Heart right ventricle (tissue), 16 donors: Measurements from ENCODE around the gene PDE6D. TPM values are rescaled to one million over a fixed set of nuclear protein-coding genes. Genes with fewer than 3 reads are reported as not detected.

Experiments
- ATAC-seq, 8 donors: fragments of 200-7000 bp; cut with Tn5 transposase; one replicate each; pipeline ENCODE4 v1.9.1; 2020; ENCODE audit warnings: mild to moderate bottlenecking in 8 of 8, moderate library complexity in 8 of 8, moderate number of reproducible peaks in 1 of 8
- DNase-seq, 2 donors: peaks; one replicate each; pipeline ENCODE4 v3.0.0-alpha.2; 2020
- H3K27ac ChIP-seq, 10 donors: fragments of 200-600 bp; sonication (generic) in 2 of 10; one replicate each; pipeline versions ENCODE4 v1.5.0 to v1.8.0; 2020 to 2022; ENCODE audit warnings: mild to moderate bottlenecking in 3 of 10
- H3K27me3 ChIP-seq, 7 donors: fragments of 200-600 bp; one replicate each; pipeline ENCODE4 v1.8.0; 2021 to 2022; ENCODE audit warnings: mild to moderate bottlenecking in 2 of 7
- H3K36me3 ChIP-seq, 9 donors: fragments of 200-600 bp; sonication (generic) in 1 of 9; one replicate each; pipeline versions ENCODE4 v1.5.0 to v1.8.0; 2020 to 2022; ENCODE audit warnings: mild to moderate bottlenecking in 2 of 9
- H3K4me1 ChIP-seq, 9 donors: fragments of 200-600 bp; sonication (generic) in 1 of 9; one replicate each; pipeline versions ENCODE4 v1.5.0 to v1.8.0; 2020 to 2022; ENCODE audit warnings: mild to moderate bottlenecking in 4 of 9
- H3K4me3 ChIP-seq, 10 donors: fragments of 200-600 bp; sonication (generic) in 2 of 10; one replicate each; pipeline versions ENCODE4 v1.5.0 to v1.8.0; 2020 to 2022; ENCODE audit warnings: mild to moderate bottlenecking in 7 of 10, moderate library complexity in 2 of 10
- H3K9me3 ChIP-seq, 11 donors: fragments of 200-600 bp in 10 of 11; sonication (generic) in 2 of 11; one replicate each; pipeline versions ENCODE4 v1.5.0 to v1.8.0; 2013 to 2022; ENCODE audit warnings: mild to moderate bottlenecking in 2 of 11, control low read depth in 1 of 11, moderate library complexity in 1 of 11
- WGBS, 2 donors: extraction: QIAGEN DNeasy Blood & Tissue Kit; methylation state at CpG; one replicate each; pipeline ENCODE4 v1.1.7; 2013; ENCODE audit warnings: inconsistent platforms in 1 of 2; 5-methylcytosine and 5-hydroxymethylcytosine counted together
- intact Hi-C, 10 donors: fragments of 100-400 bp; cut with DNase I; formaldehyde crosslinking; loops; one replicate each; pipeline versions ENCODE4 v1.11.1 to v1.14.2; 2022
- polyA plus RNA-seq, 2 donors: library from polyadenylated mRNA; stranded (reverse); fragments of 200-250 nt; gene quantifications; one replicate each; pipeline ENCODE4 v1.2.3, GENCODE V29; 2013
- total RNA-seq, 10 donors: library from RNA; stranded (reverse); fragmentation: NEBNext Ultra II Directional in 3 of 10; extraction: Animal tissue kit (Norgen Biotek cat#: 25700) in 3 of 10; gene quantifications; one replicate each; pipeline versions ENCODE4 v1.2.1 to v1.2.4, GENCODE V29; 2021 to 2023
- TF ChIP-seq, protein P1 (sequence below), 9 donors: fragments of 200-600 bp; sonication (generic) in 2 of 9; IDR thresholded peaks; one replicate each; pipeline versions ENCODE4 v1.5.0 to v1.8.0; 2021 to 2022; ENCODE audit warnings: antibody characterized with exemption in 9 of 9, mild to moderate bottlenecking in 5 of 9, moderate library complexity in 1 of 9
- donor health status: Arrhythmogenic right ventricular cardiomyopathy.
- donor health status: ischemic (EF 13 %, LVEDD 7.1; RV severe dilation, severe dysfunction).
- donor health status: healthy with polysubstance abuse.
- donor health status: DM: no; HTN: yes; CAD: no.
- donor health status: DM: no; HTN: no; CAD: no.
- donor health status: ischemic (EF 25% LVEDD 6.9; RV normal size, moderate dysfunction).
- donor health status: ischemic (EF 25% LVEDD 5.7; RV mildly dilated, moderate dysfunction).
- donor health status: healthy.
- donor health status: DM: yes; HTN: yes; CAD: no.
- donor health status: Ischemic cardiomyopathy.
- donor health status: ischemic (EF 35%, LVEDD 5.7; RV mildly dilated, moderate dysfunction).
- donor health status: nonischemic (EF 11% LVEDD 7.7; RV severe dilation, severe dysfunction).
- donor health status: DM: yes; HTN: yes; CAD: no.
- donor health status: PGD.
- donor health status: ischemic (EF 29% LVEDD 5.4; RV normal size, mild dysfunction).
- donor health status: nonischemic (EF 23%, LVEDD 6.1; RV moderate dilation, normal function).

PDE6D gene
- total and polyA plus RNA-seq, 12 donors: 11.4 to 31.2 (median 18.4) TPM

DNA sequence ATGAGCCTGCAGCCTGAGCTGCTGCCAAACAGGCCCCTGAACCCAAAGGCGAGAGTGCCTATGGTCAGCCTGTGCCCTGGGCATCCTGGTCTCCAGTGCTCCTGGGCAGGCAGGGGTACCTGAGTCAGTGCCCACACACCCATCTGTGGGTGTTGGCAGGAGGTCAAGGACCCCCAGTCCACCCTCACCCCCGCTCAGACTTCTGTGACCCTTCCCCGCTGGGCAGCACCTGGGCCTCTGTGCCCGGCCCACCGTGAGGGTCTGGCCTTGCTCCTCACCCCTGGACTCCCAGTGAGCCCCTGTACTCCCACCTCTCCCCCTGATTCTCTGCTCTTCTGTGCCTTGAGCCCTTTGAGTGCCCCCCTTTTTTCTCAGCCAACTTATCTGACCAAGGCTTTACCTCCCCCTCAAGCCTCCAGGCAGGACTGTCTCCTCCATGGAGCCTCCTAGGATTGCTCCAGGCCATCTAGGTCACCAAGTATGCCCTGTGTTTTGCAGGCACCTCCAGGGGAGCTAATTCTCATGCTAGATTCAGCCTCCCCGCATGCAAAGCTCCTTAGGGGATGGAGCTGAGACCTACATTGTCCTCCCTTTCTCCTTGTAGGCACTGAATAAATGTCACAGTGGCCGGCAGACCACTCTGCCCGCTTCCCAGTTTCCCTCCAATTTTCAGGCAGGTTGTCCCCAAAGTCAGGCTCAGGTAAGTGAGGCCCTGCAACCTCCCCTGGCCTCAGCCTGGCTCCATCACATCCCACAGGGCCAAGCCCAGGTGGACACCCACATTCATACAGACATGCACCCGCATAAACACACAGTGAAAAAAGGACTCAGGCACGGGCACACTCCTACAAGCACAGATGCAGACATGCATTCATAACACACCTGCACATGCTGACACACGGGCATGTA, 94.6 kb downstream of the PDE6D start:
- intact Hi-C loops: no loop called here
- Histone ChIP-seq H3K27me3 (no peaks in the 10 kb centered on the region), H3K36me3 (no peaks in the 10 kb centered on the region), H3K4me3 (no peak overlapping the region), H3K4me1 (peaks cover 0 to 33% (median 12%) of the 10 kb centered on the region in 9 donors), H3K27ac (no peak overlapping the region), H3K9me3 (no peaks in the 10 kb centered on the region)
- WGBS, 2 donors: 88 to 95% methylated on average over 11 of the region's 11 CpGs
- no peak for ATAC-seq
- TF ChIP-seq, protein P1, sequence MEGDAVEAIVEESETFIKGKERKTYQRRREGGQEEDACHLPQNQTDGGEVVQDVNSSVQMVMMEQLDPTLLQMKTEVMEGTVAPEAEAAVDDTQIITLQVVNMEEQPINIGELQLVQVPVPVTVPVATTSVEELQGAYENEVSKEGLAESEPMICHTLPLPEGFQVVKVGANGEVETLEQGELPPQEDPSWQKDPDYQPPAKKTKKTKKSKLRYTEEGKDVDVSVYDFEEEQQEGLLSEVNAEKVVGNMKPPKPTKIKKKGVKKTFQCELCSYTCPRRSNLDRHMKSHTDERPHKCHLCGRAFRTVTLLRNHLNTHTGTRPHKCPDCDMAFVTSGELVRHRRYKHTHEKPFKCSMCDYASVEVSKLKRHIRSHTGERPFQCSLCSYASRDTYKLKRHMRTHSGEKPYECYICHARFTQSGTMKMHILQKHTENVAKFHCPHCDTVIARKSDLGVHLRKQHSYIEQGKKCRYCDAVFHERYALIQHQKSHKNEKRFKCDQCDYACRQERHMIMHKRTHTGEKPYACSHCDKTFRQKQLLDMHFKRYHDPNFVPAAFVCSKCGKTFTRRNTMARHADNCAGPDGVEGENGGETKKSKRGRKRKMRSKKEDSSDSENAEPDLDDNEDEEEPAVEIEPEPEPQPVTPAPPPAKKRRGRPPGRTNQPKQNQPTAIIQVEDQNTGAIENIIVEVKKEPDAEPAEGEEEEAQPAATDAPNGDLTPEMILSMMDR (IDR thresholded peaks at IDR 0.05): no peak
- DNase-seq: no peak

GRCh38 chr2:231685349-231686191, 95.5 kb downstream of the PDE6D start:
- intact Hi-C loops: loop anchor here in 1 of 10 donors (2.0 kb wide), 1 partner anchor 13 kb away; no protein-coding TSS in a partner anchor
- no peak for ATAC-seq
- H3K9me3 ChIP-seq: no peaks in the 10 kb centered on the region
- H3K4me3 ChIP-seq: no peak overlapping the region
- no peak overlapping the region for H3K27ac ChIP-seq
- TF ChIP-seq, protein P1 (IDR thresholded peaks at IDR 0.05): peak in 2 of 9 donors; percentile 10 to 12
- 64 to 78% methylated on average over 20 of the region's 20 CpGs for WGBS, 2 donors
- peaks cover 0 to 38% (median 16%) of the 10 kb centered on the region in 9 donors for H3K4me1 ChIP-seq
- H3K27me3 ChIP-seq: no peaks in the 10 kb centered on the region
- H3K36me3 ChIP-seq: no peaks in the 10 kb centered on the region
- no peak for DNase-seq

DNA sequence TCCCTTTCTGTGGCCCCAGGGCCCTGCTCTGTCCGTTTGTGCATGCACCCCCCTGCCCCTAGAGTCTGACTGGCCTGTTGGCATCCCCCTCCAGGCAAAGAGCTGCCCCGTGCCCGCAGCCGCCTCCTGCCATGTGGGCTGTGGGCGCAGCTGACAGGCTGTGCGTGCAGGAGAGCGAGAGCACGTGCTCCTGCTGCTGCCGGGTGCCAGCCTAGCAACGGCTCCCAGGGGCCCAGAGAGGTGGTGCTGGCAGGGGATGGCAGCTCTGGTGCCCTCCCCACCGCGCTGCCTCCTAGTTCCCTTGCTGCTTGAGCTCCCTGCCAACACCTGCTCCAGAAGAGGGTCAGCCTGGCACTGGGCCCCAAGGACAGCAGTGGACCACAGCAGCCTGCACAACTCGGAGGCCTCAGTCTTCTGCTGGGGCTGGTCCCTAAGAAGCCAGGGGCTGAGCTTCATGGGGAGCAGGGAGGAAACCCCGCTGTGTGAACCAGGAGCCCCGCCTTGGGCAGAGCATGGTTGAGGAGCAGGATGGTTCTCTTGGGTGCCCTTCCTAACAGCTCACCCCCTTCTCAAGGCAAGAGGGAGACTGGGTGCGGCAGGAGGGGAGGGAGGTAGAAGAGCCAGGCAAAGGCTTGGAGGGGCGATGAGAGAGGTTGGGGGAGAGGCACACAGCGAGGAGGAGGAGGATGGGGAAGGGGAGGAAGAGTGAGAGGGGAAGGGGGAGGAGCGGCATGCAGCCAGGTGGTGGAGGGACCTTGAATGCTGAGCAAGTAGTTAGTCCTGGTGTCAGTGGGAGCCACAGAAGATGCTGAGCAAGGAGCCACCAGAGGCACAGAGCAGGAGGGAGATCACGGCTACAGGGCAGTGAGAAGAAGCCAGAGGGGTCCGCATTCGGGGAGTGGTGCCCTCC, 96.5 kb downstream of the PDE6D start:
- H3K36me3 ChIP-seq: no peaks in the 10 kb centered on the region
- 52 to 78% methylated on average over 22 of the region's 22 CpGs for WGBS, 2 donors
- intact Hi-C loops: loop anchor here in 1 of 10 donors (2.0 kb wide), 1 partner anchor 14 kb away; no protein-coding TSS in a partner anchor
- DNase-seq (peak; percentile 52 to 66), ATAC-seq (peak in 7 of 8 donors; percentile 8 to 69 (median 43))
- no peak overlapping the region for H3K4me3 ChIP-seq
- H3K9me3 ChIP-seq: no peaks in the 10 kb centered on the region
- H3K4me1 ChIP-seq: peaks cover 0 to 42% (median 17%) of the 10 kb centered on the region in 9 donors
- peak overlapping the region in 5 of 10 donors; percentile 3 to 34 (median 25) for H3K27ac ChIP-seq
- TF ChIP-seq, protein P1 (IDR thresholded peaks at IDR 0.05): no peak
- no peaks in the 10 kb centered on the region for H3K27me3 ChIP-seq
